NCI-H2196 (cell line): ENCODE data around the gene CFAP58.

Experiments
- DNase-seq: peaks from one replicate; lab custom pipeline; 2025; ENCODE audit not compliant: unreplicated experiment; lab: John Stamatoyannopoulos, UW

CFAP58 gene

GRCh38 chr10:104334561-104334960 is 19.1 kb upstream of the CFAP58 start:
- DNase-seq, result no peak

GRCh38 chr10:104334965-104335650 is 18.5 kb upstream of the CFAP58 start:
- peak; percentile 10 for DNase-seq

- DNase-seq, result no peak
Observed at GRCh38 chr10:104336821-104337467, 16.7 kb upstream of the CFAP58 start.

GRCh38 chr10:104337521-104337984 is 16.1 kb upstream of the CFAP58 start:
- no peak for DNase-seq

- DNase-seq, result peak; percentile 6
Observed at GRCh38 chr10:104337985-104338735, 15.5 kb upstream of the CFAP58 start, which contains the start of gene ITPRIP. TSS of gene ITPRIP (minus strand) at chr10:104338465. CDS start at chr10:104316051, 22,414 bp downstream.

- DNase-seq, result peak; percentile 6
Observed at GRCh38 chr10:104339469-104340110, 14.0 kb upstream of the CFAP58 start.

- DNase-seq, result no peak
Observed at GRCh38 chr10:104340111-104340526, 13.5 kb upstream of the CFAP58 start.

GRCh38 chr10:104340641-104341040 is 13.0 kb upstream of the CFAP58 start:
- no peak for DNase-seq

GRCh38 chr10:104342941-104343411 is 10.7 kb upstream of the CFAP58 start:
- DNase-seq, result no peak

GRCh38 chr10:104344219-104344618 is 9.4 kb upstream of the CFAP58 start:
- no peak for DNase-seq

GRCh38 chr10:104345515-104345914 is 8.1 kb upstream of the CFAP58 start:
- no peak for DNase-seq

- no peak for DNase-seq
Observed at GRCh38 chr10:104345941-104346340, 7.7 kb upstream of the CFAP58 start.

GRCh38 chr10:104347295-104348045 is 6.2 kb upstream of the CFAP58 start:
- DNase-seq, result no peak

GRCh38 chr10:104348601-104349000 is 5.0 kb upstream of the CFAP58 start:
- DNase-seq, result no peak

GRCh38 chr10:104349623-104350126 is 4.0 kb upstream of the CFAP58 start:
- no peak for DNase-seq

- DNase-seq, result peak; percentile 33
Observed at GRCh38 chr10:104350127-104350635, 3.5 kb upstream of the CFAP58 start.

GRCh38 chr10:104351061-104351702 is 2.5 kb upstream of the CFAP58 start:
- no peak for DNase-seq

GRCh38 chr10:104351919-104352318 is 1.7 kb upstream of the CFAP58 start:
- no peak for DNase-seq

GRCh38 chr10:104359811-104360210 is 6.2 kb downstream of the CFAP58 start:
- no peak for DNase-seq
